GM03348 (cell line): ENCODE results near the gene WDR35.
"Not testable (repeated sequence)": the region's sequence is repeated elsewhere in the genome, so short reads cannot be mapped to it uniquely, and the experiment has no call there.

ENCODE experiments used
- DNase-seq: peaks from one replicate; pipeline ENCODE4 v3.0.0; 2012; ENCODE audit warnings: low spot score

Gene WDR35

GRCh38 chr2:19893520-19894133, 96.3 kb downstream of the WDR35 start:
- peak; percentile 40 for DNase-seq

- DNase-seq, result not testable (repeated sequence)
Measured at GRCh38 chr2:19891971-19892370, 97.9 kb downstream of the WDR35 start.

- no peak for DNase-seq
Measured at GRCh38 chr2:19890104-19890503, 99.8 kb downstream of the WDR35 start.

- DNase-seq, result no peak
Measured at GRCh38 chr2:19888831-19889230, 101.1 kb downstream of the WDR35 start.

- DNase-seq, result no peak
Measured at GRCh38 chr2:19887510-19887909, 102.4 kb downstream of the WDR35 start.

GRCh38 chr2:19886261-19886660, 103.6 kb downstream of the WDR35 start:
- DNase-seq, result no peak

- DNase-seq, result no peak
Measured at GRCh38 chr2:19885791-19886190, 104.1 kb downstream of the WDR35 start.

GRCh38 chr2:19883971-19884720, 105.8 kb downstream of the WDR35 start:
- DNase-seq, result no peak

GRCh38 chr2:19883486-19883885, 106.4 kb downstream of the WDR35 start:
- no peak for DNase-seq

- no peak for DNase-seq
Measured at GRCh38 chr2:19882286-19882685, 107.6 kb downstream of the WDR35 start.

GRCh38 chr2:19881908-19882265, 108.0 kb downstream of the WDR35 start:
- no peak for DNase-seq

- DNase-seq, result no peak
Measured at GRCh38 chr2:19881221-19881907, 108.5 kb downstream of the WDR35 start.

- DNase-seq, result not testable (repeated sequence)
Measured at GRCh38 chr2:19880191-19880590, 109.7 kb downstream of the WDR35 start.

- DNase-seq, result no peak
Measured at GRCh38 chr2:19879120-19879519, 110.8 kb downstream of the WDR35 start.

- DNase-seq, result no peak
Measured at GRCh38 chr2:19878268-19879046, 111.4 kb downstream of the WDR35 start.

- no peak for DNase-seq
Measured at GRCh38 chr2:19876751-19877150, 113.2 kb downstream of the WDR35 start.

- no peak for DNase-seq
Measured at GRCh38 chr2:19875280-19875679, 114.6 kb downstream of the WDR35 start.

- DNase-seq, result no peak
Measured at GRCh38 chr2:19874726-19875125, 115.2 kb downstream of the WDR35 start.

- no peak for DNase-seq
Measured at GRCh38 chr2:19873014-19873413, 116.9 kb downstream of the WDR35 start.

- DNase-seq, result no peak
Measured at GRCh38 chr2:19872302-19872701, 117.6 kb downstream of the WDR35 start.

- no peak for DNase-seq
Measured at GRCh38 chr2:19871836-19872235, 118.1 kb downstream of the WDR35 start.

- no peak for DNase-seq
Measured at GRCh38 chr2:19870792-19871191, 119.1 kb downstream of the WDR35 start.
